RCC 7860 (cell line): Measurements from ENCODE around the gene RPL35.

Source experiments
- DNase-seq: peaks from one replicate; pipeline ENCODE4 v3.0.0-alpha.2; 2015; ENCODE audit warnings: low spot score
- FAIRE-seq: peaks from 2 replicates; lab custom pipeline; 2012; peaks lifted over from hg19 to GRCh38; lab: Jason Lieb, UNC

RPL35 gene

DNA sequence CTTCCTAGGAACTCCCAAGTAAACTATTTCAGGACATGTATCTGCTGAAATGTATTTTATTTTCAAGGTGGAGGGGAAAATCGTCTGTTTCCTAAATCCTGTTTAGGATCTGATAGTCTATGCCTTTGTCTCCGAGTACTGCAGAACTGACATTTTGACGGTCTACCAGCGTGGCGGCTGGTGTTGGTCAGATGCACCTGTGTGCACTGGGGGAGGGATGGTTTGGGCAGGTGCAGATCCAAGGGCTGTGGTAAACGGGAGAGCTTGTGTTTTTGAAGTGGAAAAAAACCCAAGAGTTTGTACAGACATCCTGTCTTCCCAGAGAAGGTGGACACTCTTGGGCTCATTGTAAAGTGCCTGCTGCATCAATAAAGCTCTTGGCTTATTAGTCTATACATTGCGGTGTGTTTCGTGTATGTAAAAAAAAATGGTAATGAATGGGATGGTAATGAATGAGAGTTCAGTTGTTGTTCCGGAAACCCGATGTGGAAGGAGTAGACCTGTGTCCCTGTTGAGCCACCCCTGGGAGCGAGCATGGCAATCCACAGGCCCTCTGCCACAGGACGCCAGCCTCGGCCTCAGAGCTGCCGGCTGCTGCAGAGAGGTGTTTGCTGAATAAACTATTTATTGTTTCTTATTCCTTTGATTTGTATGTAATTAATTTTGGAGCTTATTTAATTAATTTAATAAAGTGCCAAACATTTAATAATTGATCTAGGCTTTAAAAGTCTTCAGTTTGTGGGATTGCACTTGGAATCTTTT, 15.4 kb upstream of the RPL35 start:
- DNase-seq (no peak), FAIRE-seq (no peak)

- no peak for FAIRE-seq
Measured at GRCh38 chr9:124875501-124875900, 13.7 kb upstream of the RPL35 start.

DNA sequence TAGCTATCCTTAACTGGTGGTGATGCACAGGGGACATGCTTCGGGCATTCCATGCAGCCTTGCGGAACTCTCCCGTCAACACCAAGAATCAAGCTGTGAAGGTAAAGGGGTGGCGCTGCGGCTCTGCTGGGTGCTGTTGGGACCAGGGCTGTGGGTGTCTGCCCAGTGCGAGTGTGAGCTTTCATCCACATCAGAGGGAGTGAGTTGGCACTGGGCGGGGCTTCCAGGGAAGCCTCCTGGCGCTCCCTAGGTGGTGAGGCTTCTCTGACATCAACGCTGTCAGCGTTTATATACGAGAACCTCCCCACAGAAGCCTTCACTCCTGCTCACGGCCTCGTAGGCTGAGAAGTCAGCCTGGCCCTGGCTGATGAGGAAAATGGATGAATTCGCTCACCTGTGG, 11.9 kb upstream of the RPL35 start:
- DNase-seq (no peak), FAIRE-seq (no peak)

More at GRCh38 chr9:124875501-124875900, 13.7 kb upstream of the RPL35 start:
- no peak for DNase-seq

DNA sequence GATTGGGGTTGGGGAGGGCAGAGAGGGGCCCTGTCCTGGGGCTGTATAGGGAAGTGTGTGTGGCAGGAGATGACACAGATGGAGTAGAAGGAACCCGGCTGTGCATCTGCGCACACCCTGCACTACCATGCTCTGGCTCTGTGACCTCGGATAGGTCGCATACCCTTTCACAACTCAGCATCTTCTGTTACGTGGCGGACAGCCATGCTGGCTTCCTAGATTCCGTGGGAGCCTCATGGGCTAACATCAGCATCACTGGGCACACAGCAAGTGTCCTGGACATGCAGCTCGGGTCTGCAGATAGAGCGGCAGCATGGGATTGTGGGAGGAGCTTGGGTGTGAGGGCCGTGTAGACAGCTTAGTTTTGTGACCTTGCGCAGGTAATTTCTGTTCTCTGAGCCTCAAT, 9.4 kb upstream of the RPL35 start:
- DNase-seq, result no peak
- FAIRE-seq, result no peak

GRCh38 chr9:124870723-124871122, 9.0 kb upstream of the RPL35 start:
- FAIRE-seq, result no peak

DNA sequence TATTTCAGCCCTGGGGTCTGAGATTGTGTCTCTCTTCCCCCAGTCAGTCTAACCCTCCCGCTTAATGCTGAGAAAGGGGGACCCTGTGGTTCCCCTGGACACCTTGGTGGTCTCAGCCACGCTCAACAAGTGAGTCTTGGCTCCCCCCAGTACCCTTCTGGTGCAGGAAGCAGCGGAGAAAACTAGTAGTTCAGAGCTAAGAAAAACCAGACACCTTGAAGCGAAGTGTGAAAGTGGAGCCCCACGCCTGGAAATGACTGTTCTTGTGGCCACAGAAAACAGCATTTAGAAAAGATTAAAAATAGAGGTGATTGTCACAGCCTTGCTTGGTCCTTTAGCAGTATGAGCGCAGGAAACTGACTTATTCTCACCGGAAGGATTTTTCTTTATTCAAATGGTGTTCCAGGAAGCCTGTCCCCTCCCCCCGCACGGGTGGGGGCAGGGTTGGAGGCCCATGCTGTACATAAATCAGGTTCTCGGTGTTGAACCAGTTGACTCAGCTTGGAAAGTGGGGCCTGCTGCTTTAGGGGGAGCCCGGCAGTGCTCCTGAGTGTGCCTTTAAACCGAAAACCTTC, 8.3 kb upstream of the RPL35 start:
- FAIRE-seq (no peak), DNase-seq (peak; percentile 24)

More at GRCh38 chr9:124870723-124871122, 9.0 kb upstream of the RPL35 start:
- no peak for DNase-seq

- no peak for DNase-seq
- FAIRE-seq, result no peak
Measured at GRCh38 chr9:124869466-124869985, 7.8 kb upstream of the RPL35 start.

- no peak for FAIRE-seq
- DNase-seq, result peak; percentile 80
Measured at GRCh38 chr9:124868511-124869465, 7.0 kb upstream of the RPL35 start.

DNA sequence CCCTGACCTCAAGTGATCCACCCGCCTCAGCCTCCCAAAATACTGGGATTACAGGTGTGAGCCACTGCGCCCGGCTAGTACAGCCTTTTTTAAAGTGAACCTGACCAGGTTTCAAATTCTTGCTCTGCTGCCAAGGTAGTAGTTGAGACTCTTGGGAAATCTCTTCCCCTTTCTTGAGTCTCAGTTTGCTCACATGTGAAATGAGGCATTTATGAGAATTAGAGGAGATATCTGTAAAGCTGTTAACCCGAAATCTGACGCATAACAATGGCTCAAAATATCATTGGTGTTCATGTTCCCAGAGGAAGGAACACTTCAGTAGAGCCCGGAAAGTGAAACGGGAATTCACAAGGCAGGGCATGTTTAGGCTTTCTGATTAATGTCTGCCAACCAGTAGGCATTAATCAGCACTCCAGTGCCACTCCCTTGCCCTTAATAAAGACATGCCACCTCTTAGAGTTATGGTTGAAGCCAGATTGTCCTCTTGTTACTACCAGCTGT, 1.7 kb upstream of the RPL35 start:
- DNase-seq (no peak), FAIRE-seq (no peak)

- no peak for DNase-seq
- no peak for FAIRE-seq
Measured at GRCh38 chr9:124860582-124861341, 995 bp downstream of the RPL35 start.

- DNase-seq (no peak), FAIRE-seq (no peak)
Measured at GRCh38 chr9:124859803-124860581, 1.8 kb downstream of the RPL35 start.

DNA sequence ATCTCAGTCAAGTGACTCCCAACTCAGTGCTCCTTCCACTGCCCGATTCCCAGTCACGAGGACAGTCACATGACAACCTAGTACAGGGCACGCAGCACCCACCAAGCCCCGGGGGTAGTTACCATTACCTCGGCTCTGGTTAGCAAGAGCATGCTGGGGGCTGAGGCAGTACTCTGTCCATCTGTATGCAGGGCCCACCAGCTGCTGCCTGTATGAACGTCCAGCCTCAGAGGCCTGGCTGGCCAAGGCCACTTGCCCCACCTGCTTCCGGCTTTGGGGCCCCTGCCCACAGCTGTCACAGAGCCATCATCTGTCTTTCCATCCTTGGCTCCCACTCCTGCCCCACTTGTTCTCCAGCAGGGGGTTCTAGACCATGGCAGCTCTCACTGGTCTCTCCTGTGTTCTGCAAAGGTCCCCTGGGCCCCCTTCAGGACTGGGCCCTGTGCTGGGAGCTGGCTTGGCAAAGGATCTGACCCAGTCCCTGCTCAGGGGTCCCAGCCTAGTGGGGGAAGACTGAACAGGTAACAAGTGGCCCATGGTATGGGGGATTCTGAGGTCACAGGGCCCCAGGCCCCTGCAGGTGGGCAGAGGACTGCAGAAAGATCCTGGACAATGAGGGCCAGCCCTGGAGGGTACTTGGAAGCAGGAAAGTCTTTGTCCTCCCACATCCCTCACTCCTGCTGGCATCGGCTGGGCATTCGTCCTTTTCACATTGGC, 3.3 kb downstream of the RPL35 start:
- DNase-seq (no peak), FAIRE-seq (no peak)

DNA sequence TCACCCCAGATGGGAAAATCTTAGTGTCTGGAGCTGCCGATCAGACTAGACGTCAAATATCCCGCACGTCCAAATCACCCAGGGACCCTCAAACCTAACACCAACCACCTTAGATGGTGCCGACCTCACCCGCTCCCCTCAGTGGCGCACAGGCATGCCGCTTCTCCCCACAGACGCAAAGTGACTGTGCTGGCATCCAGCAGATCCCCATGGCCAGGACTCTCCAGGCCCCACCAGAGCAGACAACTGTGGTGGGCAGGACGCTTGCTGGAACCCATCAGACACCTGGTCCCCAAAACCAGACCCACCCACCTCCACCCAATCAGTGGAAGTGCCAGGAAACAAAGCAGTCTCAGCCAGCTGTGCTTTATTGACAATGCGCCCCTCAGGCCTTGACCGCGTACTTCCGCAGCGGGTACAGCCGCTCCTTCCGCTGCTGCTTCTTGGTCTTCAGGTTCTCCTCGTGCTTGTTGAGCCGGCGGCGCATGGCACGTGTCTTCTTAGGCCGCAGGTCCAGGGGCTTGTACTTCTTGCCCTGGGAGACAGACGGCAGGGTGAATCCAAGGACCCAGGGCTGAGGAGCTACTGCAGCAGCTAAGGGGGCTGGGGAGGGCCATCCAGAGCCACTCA, 4.1 kb downstream of the RPL35 start:
- no peak for DNase-seq
- no peak for FAIRE-seq

GRCh38 chr9:124855944-124856765, 5.6 kb downstream of the RPL35 start:
- FAIRE-seq (no peak), DNase-seq (peak; percentile 60)

DNA sequence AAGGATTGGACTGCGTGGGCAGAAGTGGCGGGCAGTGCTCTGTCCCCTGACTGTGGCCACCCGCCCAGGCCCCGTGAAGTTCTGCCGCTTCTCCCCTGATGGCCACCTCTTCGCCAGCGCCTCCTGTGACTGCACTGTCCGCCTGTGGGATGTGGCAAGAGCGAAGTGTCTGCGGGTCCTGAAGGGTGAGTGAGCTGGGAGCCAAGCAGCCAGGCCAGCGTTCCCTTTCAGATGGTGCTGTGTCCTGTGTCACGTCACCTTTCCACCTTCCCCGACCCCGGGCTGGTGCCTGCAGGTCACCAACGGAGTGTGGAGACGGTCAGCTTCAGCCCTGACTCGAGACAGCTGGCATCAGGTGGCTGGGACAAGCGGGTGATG, 6.2 kb downstream of the RPL35 start:
- FAIRE-seq (no peak), DNase-seq (no peak)

DNA sequence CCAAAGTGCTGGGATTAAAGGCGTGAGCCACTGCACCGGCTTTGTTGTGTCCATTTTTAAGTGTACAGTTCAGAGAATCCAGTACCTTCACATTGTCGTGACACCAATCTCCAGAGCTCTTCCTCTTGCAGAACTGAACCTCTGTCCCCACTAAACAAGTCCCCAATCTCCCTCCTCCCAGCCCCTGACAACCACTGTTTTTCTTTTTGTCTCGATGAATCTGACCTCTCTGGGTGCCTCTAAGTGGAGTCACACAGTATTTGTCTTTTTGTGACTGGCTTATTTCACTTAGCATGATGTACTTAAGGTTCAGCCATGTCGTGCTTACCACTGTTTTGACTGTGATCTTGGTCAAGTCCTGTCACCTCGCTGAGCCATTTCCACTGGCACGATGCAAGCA, 6.9 kb downstream of the RPL35 start:
- FAIRE-seq (no peak), DNase-seq (no peak)

GRCh38 chr9:124854161-124854560, 7.6 kb downstream of the RPL35 start:
- FAIRE-seq, result no peak

More at GRCh38 chr9:124854161-124854560, 7.6 kb downstream of the RPL35 start:
- no peak for DNase-seq
